Liver (tissue), 3 donors: Measurements from ENCODE around the gene ATP8B3.

ENCODE experiments used
- ATF3 ChIP-seq: IDR thresholded peaks from 2 replicates; pipeline ENCODE4 v1.6.1; 2016; ENCODE audit warnings: antibody characterized with exemption
- CTCF ChIP-seq: fragments of 150-350 bp; IDR thresholded peaks from 2 replicates; pipeline ENCODE4 v1.5.1; 2017; ENCODE audit warnings: improper control_type of control experiment, low read depth, low read length; ENCODE audit not compliant: missing input control
- HNF4G ChIP-seq: IDR thresholded peaks from 2 replicates; pipeline ENCODE4 v1.6.1; 2016; ENCODE audit warnings: antibody characterized with exemption
- JUND ChIP-seq, 2 donors: IDR thresholded peaks; 2 replicates each; pipeline ENCODE4 v1.6.1; 2016; ENCODE audit warnings: antibody characterized with exemption in 2 of 2
- MAX ChIP-seq: IDR thresholded peaks from 2 replicates; pipeline ENCODE4 v1.6.1; 2016; ENCODE audit warnings: antibody characterized with exemption
- REST ChIP-seq: IDR thresholded peaks from 2 replicates; pipeline ENCODE4 v1.6.1; 2016; ENCODE audit warnings: antibody characterized with exemption, mild to moderate bottlenecking
- SP1 ChIP-seq: IDR thresholded peaks from 2 replicates; pipeline ENCODE4 v1.6.1; 2018; ENCODE audit warnings: antibody characterized with exemption, mild to moderate bottlenecking
- TAF1 ChIP-seq: conservative IDR thresholded peaks from 2 replicates; pipeline ENCODE4 v1.6.1; 2016; ENCODE audit warnings: antibody characterized with exemption, mild to moderate bottlenecking
- donor health status: healthy.
- donor health status: healthy.

- no peak for TF ChIP-seq SP1
- no peak for TF ChIP-seq CTCF
- no peak for TF ChIP-seq JUND (IDR thresholded peaks at IDR 0.05)
- TF ChIP-seq MAX: no peak
- TF ChIP-seq REST: no peak
- TF ChIP-seq HNF4G: no peak
- no peak for TF ChIP-seq TAF1
- TF ChIP-seq ATF3: no peak
These were observed 12.3 kb downstream of the ATP8B3 start for GRCh38 chr19:1799695-1800342.
